T-helper 2 cell treated with Interferon-gamma antibody and Interleukin-4, amounts not matched to agents 5 μg/mL and 100 μg/mL, for 36 hours (primary cell): ENCODE data around the gene GLB1L2.
"Not testable (repeated sequence)": the region's sequence is repeated elsewhere in the genome, so short reads cannot be mapped to it uniquely, and the experiment has no call there.

Source experiments
- DNase-seq: peaks from one replicate; pipeline ENCODE4 v3.0.0; 2021; ENCODE audit warnings: low spot score
- H3K27ac Mint-ChIP-seq: one replicate; pipeline ENCODE4 v1.8.0; 2021; ENCODE audit warnings: mild to moderate bottlenecking, mixed read lengths
- H3K27me3 Mint-ChIP-seq: one replicate; pipeline ENCODE4 v1.8.0; 2021; ENCODE audit warnings: low read depth, mixed read lengths
- H3K36me3 Mint-ChIP-seq: one replicate; pipeline ENCODE4 v1.8.0; 2021; ENCODE audit warnings: low read depth, mixed read lengths
- H3K4me1 Mint-ChIP-seq: one replicate; pipeline ENCODE4 v1.8.0; 2021; ENCODE audit warnings: low read depth, mixed read lengths
- H3K4me3 Mint-ChIP-seq: one replicate; pipeline ENCODE4 v1.8.0; 2022; ENCODE audit warnings: mild to moderate bottlenecking, moderate library complexity, mixed read lengths
- H3K9me3 Mint-ChIP-seq: one replicate; pipeline ENCODE4 v1.8.0; 2021; ENCODE audit warnings: mixed read lengths

The GLB1L2 gene

GRCh38 chr11:134334796-134335571, 3.2 kb downstream of the GLB1L2 start:
- Mint-ChIP-seq H3K27ac (no peak overlapping the region), H3K9me3 (no peaks in the 10 kb centered on the region), H3K36me3 (no peaks in the 10 kb centered on the region), H3K27me3 (peaks cover 42% of the 10 kb centered on the region), H3K4me1 (peaks cover 5% of the 10 kb centered on the region), H3K4me3 (no peak overlapping the region)
- no peak for DNase-seq

- peaks cover 28% of the 10 kb centered on the region for H3K27me3 Mint-ChIP-seq
- no peak for DNase-seq
- no peaks in the 10 kb centered on the region for H3K36me3 Mint-ChIP-seq
- no peak overlapping the region for H3K4me3 Mint-ChIP-seq
- H3K4me1 Mint-ChIP-seq: peaks cover 2% of the 10 kb centered on the region
- H3K27ac Mint-ChIP-seq: no peak overlapping the region
- no peaks in the 10 kb centered on the region for H3K9me3 Mint-ChIP-seq
These were observed 5.3 kb downstream of the GLB1L2 start for GRCh38 chr11:134337051-134337450.

GRCh38 chr11:134338068-134338467, 6.3 kb downstream of the GLB1L2 start:
- H3K27ac Mint-ChIP-seq: no peak overlapping the region
- H3K36me3 Mint-ChIP-seq: no peaks in the 10 kb centered on the region
- no peak overlapping the region for H3K4me3 Mint-ChIP-seq
- H3K9me3 Mint-ChIP-seq: no peaks in the 10 kb centered on the region
- peaks cover 21% of the 10 kb centered on the region for H3K27me3 Mint-ChIP-seq
- no peak for DNase-seq
- no peaks in the 10 kb centered on the region for H3K4me1 Mint-ChIP-seq

- Mint-ChIP-seq H3K4me3 (no peak overlapping the region), H3K27ac (no peak overlapping the region), H3K36me3 (no peaks in the 10 kb centered on the region), H3K4me1 (no peaks in the 10 kb centered on the region), H3K27me3 (peaks cover 15% of the 10 kb centered on the region), H3K9me3 (no peaks in the 10 kb centered on the region)
- DNase-seq: no peak
These were observed 6.9 kb downstream of the GLB1L2 start for GRCh38 chr11:134338654-134339053.

GRCh38 chr11:134339756-134340155, 8.0 kb downstream of the GLB1L2 start:
- H3K27me3 Mint-ChIP-seq: peaks cover 6% of the 10 kb centered on the region
- DNase-seq: no peak
- no peak overlapping the region for H3K27ac Mint-ChIP-seq
- no peaks in the 10 kb centered on the region for H3K36me3 Mint-ChIP-seq
- H3K9me3 Mint-ChIP-seq: no peaks in the 10 kb centered on the region
- H3K4me3 Mint-ChIP-seq: no peak overlapping the region
- no peaks in the 10 kb centered on the region for H3K4me1 Mint-ChIP-seq

- Mint-ChIP-seq H3K27me3 (no peaks in the 10 kb centered on the region), H3K9me3 (no peaks in the 10 kb centered on the region), H3K4me3 (no peak overlapping the region), H3K36me3 (no peaks in the 10 kb centered on the region), H3K4me1 (no peaks in the 10 kb centered on the region), H3K27ac (no peak overlapping the region)
- no peak for DNase-seq
These were observed 8.7 kb downstream of the GLB1L2 start for GRCh38 chr11:134340354-134340964.

GRCh38 chr11:134341805-134342571, 10.2 kb downstream of the GLB1L2 start:
- Mint-ChIP-seq H3K9me3 (no peaks in the 10 kb centered on the region), H3K27me3 (no peaks in the 10 kb centered on the region), H3K4me1 (no peaks in the 10 kb centered on the region), H3K36me3 (no peaks in the 10 kb centered on the region), H3K4me3 (no peak overlapping the region), H3K27ac (no peak overlapping the region)
- no peak for DNase-seq

GRCh38 chr11:134342572-134343340, 11.0 kb downstream of the GLB1L2 start:
- Mint-ChIP-seq H3K9me3 (no peaks in the 10 kb centered on the region), H3K27ac (no peak overlapping the region), H3K4me3 (no peak overlapping the region), H3K4me1 (no peaks in the 10 kb centered on the region), H3K27me3 (no peaks in the 10 kb centered on the region), H3K36me3 (no peaks in the 10 kb centered on the region)
- no peak for DNase-seq

- no peak for DNase-seq
- Mint-ChIP-seq H3K27ac (no peak overlapping the region), H3K27me3 (no peaks in the 10 kb centered on the region), H3K4me1 (no peaks in the 10 kb centered on the region), H3K36me3 (no peaks in the 10 kb centered on the region), H3K4me3 (no peak overlapping the region), H3K9me3 (no peaks in the 10 kb centered on the region)
These were observed 11.9 kb downstream of the GLB1L2 start for GRCh38 chr11:134343646-134344045.

GRCh38 chr11:134344497-134345236, 12.9 kb downstream of the GLB1L2 start:
- DNase-seq, H3K27me3 Mint-ChIP-seq, H3K27ac Mint-ChIP-seq, H3K36me3 Mint-ChIP-seq, H3K9me3 Mint-ChIP-seq, H3K4me3 Mint-ChIP-seq, H3K4me1 Mint-ChIP-seq: not testable (repeated sequence)

- no peak overlapping the region for H3K4me3 Mint-ChIP-seq
- H3K27me3 Mint-ChIP-seq: no peaks in the 10 kb centered on the region
- H3K27ac Mint-ChIP-seq: no peak overlapping the region
- no peak for DNase-seq
- H3K9me3 Mint-ChIP-seq: no peaks in the 10 kb centered on the region
- no peaks in the 10 kb centered on the region for H3K36me3 Mint-ChIP-seq
- H3K4me1 Mint-ChIP-seq: peaks cover 12% of the 10 kb centered on the region
These were observed 13.4 kb downstream of the GLB1L2 start for GRCh38 chr11:134345237-134345550.

GRCh38 chr11:134346101-134346975, 14.6 kb downstream of the GLB1L2 start:
- no peaks in the 10 kb centered on the region for H3K36me3 Mint-ChIP-seq
- no peak overlapping the region for H3K27ac Mint-ChIP-seq
- peaks cover 2% of the 10 kb centered on the region for H3K27me3 Mint-ChIP-seq
- no peak overlapping the region for H3K4me3 Mint-ChIP-seq
- H3K4me1 Mint-ChIP-seq: peaks cover 15% of the 10 kb centered on the region
- no peak for DNase-seq
- no peaks in the 10 kb centered on the region for H3K9me3 Mint-ChIP-seq

- H3K36me3 Mint-ChIP-seq: no peaks in the 10 kb centered on the region
- H3K27ac Mint-ChIP-seq: no peak overlapping the region
- no peaks in the 10 kb centered on the region for H3K9me3 Mint-ChIP-seq
- DNase-seq: no peak
- no peak overlapping the region for H3K4me3 Mint-ChIP-seq
- H3K27me3 Mint-ChIP-seq: peaks cover 2% of the 10 kb centered on the region
- H3K4me1 Mint-ChIP-seq: peaks cover 15% of the 10 kb centered on the region
These were observed 15.2 kb downstream of the GLB1L2 start for GRCh38 chr11:134346976-134347350.
